B cell (primary cell): ENCODE results near the gene TLR2. TPM values are rescaled to one million over a fixed set of nuclear protein-coding genes. Genes with fewer than 3 reads are reported as not detected.

Experiments used
- ATAC-seq: fragments of 200-7000 bp; cut with Tn5 transposase; one replicate; pipeline ENCODE4 v1.10.0; 2021; ENCODE audit warnings: low read depth, mild to moderate bottlenecking, moderate number of reproducible peaks, moderate library complexity
- CTCF ChIA-PET: fragments of 350-600 bp; sonication (Branson Sonifier 250); formaldehyde crosslinking; loops from one replicate; lab custom pipeline; 2021; ENCODE audit warnings: antibody characterized with exemption, inconsistent platforms; lab: Charles Lee
- POLR2A ChIA-PET: fragments of 350-600 bp; sonication (Branson Sonifier 250); formaldehyde crosslinking; loops from one replicate; lab custom pipeline; 2021; ENCODE audit warnings: antibody characterized with exemption; lab: Charles Lee
- DNase-seq: peaks from one replicate; pipeline ENCODE4 v3.0.0; 2013
- H2AFZ ChIP-seq: 2 replicates; pipeline ENCODE4 v1.6.1; 2012; ENCODE audit warnings: mild to moderate bottlenecking, low read depth, low read length; ENCODE audit not compliant: insufficient read depth, poor library complexity, severe bottlenecking
- H3K27ac ChIP-seq, 2 donors: 1 replicate in 1 of 2; 2 replicates in 1 of 2; pipeline ENCODE4 v1.5.1; 2012 to 2013; ENCODE audit warnings: low read length in 2 of 2, mild to moderate bottlenecking in 2 of 2, moderate library complexity in 1 of 2
- H3K27me3 ChIP-seq, 4 experiments: fragments of 200-600 bp in 1 of 4; sonication (generic) in 1 of 4; replicated peaks in 1 of 4; 1 replicate in 2 of 4; 2 replicates in 2 of 4; pipeline versions ENCODE4 v1.6.1 to v1.7.0; 2013 to 2016; ENCODE audit warnings: low read length in 3 of 4, mild to moderate bottlenecking in 2 of 4, mixed read lengths in 1 of 4, moderate library complexity in 1 of 4; ENCODE audit not compliant: insufficient read depth in 4 of 4, control insufficient read depth in 3 of 4; ENCODE audit errors: control extremely low read depth in 1 of 4
- H3K36me3 ChIP-seq, 2 experiments: replicated peaks in 1 of 2; 1 replicate in 1 of 2; 2 replicates in 1 of 2; pipeline versions ENCODE4 v1.6.1 to v1.7.1; 2013; ENCODE audit warnings: low read length in 1 of 2; ENCODE audit not compliant: insufficient read depth in 2 of 2, control insufficient read depth in 1 of 2; ENCODE audit errors: control extremely low read depth in 1 of 2, extremely low read depth in 1 of 2
- H3K4me1 ChIP-seq, 2 donors: fragments of 200-600 bp in 1 of 2; sonication (generic) in 1 of 2; 1 replicate in 1 of 2; 2 replicates in 1 of 2; pipeline versions ENCODE4 v1.5.1 to v1.6.1; 2013 to 2017; ENCODE audit warnings: low read length in 2 of 2; ENCODE audit not compliant: control insufficient read depth in 2 of 2, insufficient read depth in 2 of 2
- H3K4me2 ChIP-seq: replicated peaks from 2 replicates; pipeline ENCODE3; 2012; ENCODE audit warnings: mild to moderate bottlenecking, low read depth, low read length; ENCODE audit not compliant: poor library complexity, severe bottlenecking
- H3K4me3 ChIP-seq, 5 experiments: fragments of 200-600 bp in 1 of 5; sonication (generic) in 1 of 5; 1 replicate in 3 of 5; 2 replicates in 2 of 5; pipeline versions ENCODE4 v1.5.1 to v1.7.0; 2011 to 2016; ENCODE audit warnings: low read length in 4 of 5, mild to moderate bottlenecking in 4 of 5, low read depth in 2 of 5, control low read depth in 1 of 5, moderate library complexity in 1 of 5; ENCODE audit not compliant: insufficient read depth in 1 of 5; ENCODE audit errors: control extremely low read depth in 1 of 5, extremely low read depth in 1 of 5
- H3K79me2 ChIP-seq: fragments of 200-600 bp; sonication (generic); one replicate; pipeline ENCODE4 v1.6.0; 2016; ENCODE audit warnings: low read length; ENCODE audit not compliant: control insufficient read depth, insufficient read depth
- H3K9ac ChIP-seq: fragments of 200-600 bp; sonication (generic); 2 replicates; pipeline ENCODE4 v1.6.1; 2017; ENCODE audit warnings: mild to moderate bottlenecking, low read length, moderate library complexity
- H3K9me3 ChIP-seq, 3 donors: one replicate each; pipeline versions ENCODE4 v1.6.1 to v1.7.1; 2013; ENCODE audit warnings: low read length in 2 of 3; ENCODE audit not compliant: control insufficient read depth in 2 of 3, insufficient read depth in 1 of 3; ENCODE audit errors: control extremely low read depth in 1 of 3
- H4K20me1 ChIP-seq: 2 replicates; pipeline ENCODE4 v1.6.0; 2012; ENCODE audit warnings: mild to moderate bottlenecking, low read length; ENCODE audit not compliant: insufficient read depth, control insufficient read depth, poor library complexity, severe bottlenecking
- H3K27ac Mint-ChIP-seq: one replicate; pipeline ENCODE4 v1.8.0; 2021; ENCODE audit warnings: mixed read lengths
- H3K27me3 Mint-ChIP-seq: one replicate; pipeline ENCODE4 v1.8.0; 2021; ENCODE audit warnings: mixed read lengths
- H3K4me1 Mint-ChIP-seq: one replicate; pipeline ENCODE4 v1.8.0; 2021; ENCODE audit warnings: mixed read lengths
- H3K4me3 Mint-ChIP-seq: one replicate; pipeline ENCODE4 v1.8.0; 2021; ENCODE audit warnings: mixed read lengths
- H3K9me3 Mint-ChIP-seq: one replicate; pipeline ENCODE4 v1.8.0; 2022; ENCODE audit warnings: mixed read lengths; ENCODE audit not compliant: insufficient read depth
- CTCF ChIP-seq: fragments of 200-600 bp; IDR thresholded peaks from one replicate; pipeline ENCODE4 v1.8.0; 2022; ENCODE audit warnings: antibody characterized with exemption, mild to moderate bottlenecking
- EZH2 ChIP-seq: IDR thresholded peaks from 2 replicates; pipeline ENCODE4 v1.6.1; 2012; ENCODE audit warnings: borderline replicate concordance, low read depth, mild to moderate bottlenecking, moderate library complexity, low read length; ENCODE audit not compliant: insufficient read depth, poor library complexity, severe bottlenecking
- WGBS: methylation state at CpG from one replicate; pipeline ENCODE4 v1.1.5; 2013; ENCODE audit warnings: missing lambda C conversion rate; ENCODE audit not compliant: insufficient coverage; 5-methylcytosine and 5-hydroxymethylcytosine counted together
- intact Hi-C: fragments of 100-400 bp; cut with micrococcal nuclease; formaldehyde crosslinking; loops from one replicate; pipeline ENCODE4 v1.10.0; 2022
- polyA plus RNA-seq: library from polyadenylated mRNA; depleted of rRNA; stranded (reverse); fragments of >200 nt; gene quantifications from 2 replicates; pipeline ENCODE4 v1.2.3, GENCODE V29; 2012
- total RNA-seq, 2 donors: library from RNA; stranded (reverse); fragments of 120-200 nt in 1 of 2; gene quantifications; 1 replicate in 1 of 2; 2 replicates in 1 of 2; pipeline versions ENCODE4 v1.2.3 to v1.2.4, GENCODE V29; 2013 to 2022

The TLR2 gene
- total and polyA plus RNA-seq, 2 donors (not counting 1 experiment from before 2014, with no cell fraction given) = 3.3 to 5.0 TPM

- H3K4me2 ChIP-seq = peak overlapping the region; percentile 29
- ChIA-PET POLR2A (no interaction called here), CTCF (interaction anchor here (1.5 to 1.8 kb wide), 2 partner anchors 22 to 94 kb away, joined by 3 to 6 read pairs; no protein-coding TSS in a partner anchor)
- ATAC-seq (no peak), DNase-seq (peak; percentile 12)
- H3K79me2 ChIP-seq = no peaks in the 10 kb centered on the region
- peak overlapping the region; percentile 46 for H3K27ac Mint-ChIP-seq
- no peak overlapping the region for H3K27ac ChIP-seq
- H3K36me3 ChIP-seq = no peaks in the 10 kb centered on the region
- H2AFZ ChIP-seq = no peak overlapping the region
- no peak overlapping the region for H3K4me3 ChIP-seq
- H4K20me1 ChIP-seq = no peaks in the 10 kb centered on the region
- peak overlapping the region; percentile 49 for H3K4me3 Mint-ChIP-seq
- H3K4me1 Mint-ChIP-seq = peaks cover 48% of the 10 kb centered on the region
- H3K9me3 ChIP-seq = no peaks in the 10 kb centered on the region
- WGBS = no CpG with 5 or more reads among the region's 5 CpGs
- no peaks in the 10 kb centered on the region for H3K9me3 Mint-ChIP-seq
- H3K9ac ChIP-seq = no peak overlapping the region
- peaks cover 44 to 45% of the 10 kb centered on the region in 2 donors for H3K4me1 ChIP-seq
- intact Hi-C loops = no loop called here
- H3K27me3 Mint-ChIP-seq = no peaks in the 10 kb centered on the region
- TF ChIP-seq EZH2 (no peak), CTCF (no peak)
- no peaks in the 10 kb centered on the region for H3K27me3 ChIP-seq
Observed at GRCh38 chr4:153728151-153728550, 44.1 kb downstream of the TLR2 start.

- H3K4me1 ChIP-seq = peaks cover 44 to 45% of the 10 kb centered on the region in 2 donors
- no peak overlapping the region for H3K4me3 ChIP-seq
- DNase-seq (peak; percentile 45), ATAC-seq (peak; percentile 83)
- Mint-ChIP-seq H3K4me3 (peak overlapping the region; percentile 49), H3K27ac (peak overlapping the region; percentile 46), H3K27me3 (no peaks in the 10 kb centered on the region), H3K4me1 (peaks cover 48% of the 10 kb centered on the region), H3K9me3 (no peaks in the 10 kb centered on the region)
- no peaks in the 10 kb centered on the region for H3K36me3 ChIP-seq
- POLR2A ChIA-PET = no interaction called here
- TF ChIP-seq CTCF (no peak), EZH2 (no peak)
- no peaks in the 10 kb centered on the region for H3K27me3 ChIP-seq
- H3K79me2 ChIP-seq = no peaks in the 10 kb centered on the region
- no peak overlapping the region for H2AFZ ChIP-seq
- intact Hi-C loops = no loop called here
- H4K20me1 ChIP-seq = no peaks in the 10 kb centered on the region
- CTCF ChIA-PET = interaction anchor here (0.9 to 1.8 kb wide), 3 partner anchors 22 to 94 kb away, joined by 3 to 6 read pairs (median 3); no protein-coding TSS in a partner anchor
- H3K27ac ChIP-seq = no peak overlapping the region
- no peak overlapping the region for H3K9ac ChIP-seq
- H3K9me3 ChIP-seq = no peaks in the 10 kb centered on the region
- peak overlapping the region; percentile 29 for H3K4me2 ChIP-seq
- WGBS = 27% methylated on average over 3 of the region's 4 CpGs
Observed at GRCh38 chr4:153728660-153729059, 44.6 kb downstream of the TLR2 start.
